HG03060 (cell line): Measurements from ENCODE around the gene WBP4.
"Not testable (repeated sequence)": the region's sequence is repeated elsewhere in the genome, so short reads cannot be mapped to it uniquely, and the experiment has no call there.

Experiments
- ATAC-seq: cut with Tn5 transposase; IDR thresholded peaks from one replicate; pipeline ENCODE4 v1.9.1; 2021; ENCODE audit warnings: low read depth, moderate number of reproducible peaks; ENCODE audit not compliant: unreplicated experiment

Gene WBP4

GRCh38 chr13:41075034-41075433 is 13.7 kb downstream of the WBP4 start:
- ATAC-seq, result no peak

DNA sequence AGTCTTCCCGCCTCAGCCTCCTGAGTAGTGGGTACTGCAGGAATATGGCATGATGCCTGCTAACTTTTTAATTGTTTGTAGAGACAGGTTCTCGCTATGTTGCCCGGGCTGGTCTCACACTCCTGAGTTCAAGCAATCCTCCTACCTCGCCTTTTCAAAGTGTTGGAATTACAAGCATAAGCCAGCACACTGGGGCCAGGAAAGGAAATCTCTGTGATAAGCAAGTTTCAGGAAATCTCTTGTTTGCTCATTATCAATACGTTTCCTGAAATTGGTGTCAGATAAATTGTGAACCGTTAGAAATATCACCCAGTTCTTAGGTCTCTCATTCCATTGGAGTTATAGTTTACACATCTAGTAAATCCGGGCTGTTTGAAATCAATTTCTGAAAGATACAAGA is 14.2 kb downstream of the WBP4 start:
- ATAC-seq, result no peak

GRCh38 chr13:41077475-41077874 is 16.2 kb downstream of the WBP4 start:
- ATAC-seq, result no peak

DNA sequence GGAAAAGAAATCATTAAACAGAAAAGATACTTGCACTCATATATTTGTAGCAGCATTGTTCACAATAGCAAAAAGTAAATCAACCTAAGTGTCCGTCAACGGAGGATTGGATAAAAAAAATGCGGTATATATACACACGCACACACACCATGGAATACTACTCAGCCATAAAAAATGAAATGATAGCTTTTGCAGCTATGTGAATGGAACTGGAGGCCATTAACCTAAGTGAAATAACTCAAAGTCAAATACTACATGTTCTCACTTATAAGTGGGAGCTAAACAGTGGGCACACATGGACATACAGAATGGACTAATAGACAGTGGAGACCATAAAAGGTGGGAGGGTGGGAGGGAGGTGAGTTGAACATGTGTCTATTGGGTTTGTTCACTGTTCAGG is 18.4 kb downstream of the WBP4 start:
- ATAC-seq, result no peak

- no peak for ATAC-seq
These were observed 24.8 kb downstream of the WBP4 start for GRCh38 chr13:41085961-41086585.

- not testable (repeated sequence) for ATAC-seq
These were observed 34.4 kb downstream of the WBP4 start for GRCh38 chr13:41095681-41096080.

- ATAC-seq, result no peak
These were observed 37.5 kb downstream of the WBP4 start for GRCh38 chr13:41098761-41099160.

DNA sequence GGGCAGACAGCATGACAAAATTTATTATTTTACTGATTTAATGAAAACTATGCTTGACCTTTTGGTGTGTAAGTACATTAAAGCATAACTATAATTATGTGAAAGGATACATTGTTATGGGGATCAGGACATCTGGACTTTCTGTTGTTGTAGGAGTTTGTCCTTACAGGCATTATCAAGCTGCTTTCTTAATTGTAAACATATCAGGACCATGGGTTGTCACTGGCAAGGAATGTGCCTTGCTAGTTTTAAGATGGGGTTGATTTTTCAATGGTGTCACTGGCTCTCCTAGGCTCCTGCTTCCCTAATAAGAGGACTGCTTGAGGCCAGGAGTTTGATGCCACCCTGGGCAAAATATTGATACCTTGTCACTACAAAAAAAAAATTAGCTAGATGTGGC is 38.7 kb downstream of the WBP4 start:
- ATAC-seq, result no peak

- ATAC-seq, result no peak
These were observed 45.8 kb downstream of the WBP4 start for GRCh38 chr13:41107104-41107571.

DNA sequence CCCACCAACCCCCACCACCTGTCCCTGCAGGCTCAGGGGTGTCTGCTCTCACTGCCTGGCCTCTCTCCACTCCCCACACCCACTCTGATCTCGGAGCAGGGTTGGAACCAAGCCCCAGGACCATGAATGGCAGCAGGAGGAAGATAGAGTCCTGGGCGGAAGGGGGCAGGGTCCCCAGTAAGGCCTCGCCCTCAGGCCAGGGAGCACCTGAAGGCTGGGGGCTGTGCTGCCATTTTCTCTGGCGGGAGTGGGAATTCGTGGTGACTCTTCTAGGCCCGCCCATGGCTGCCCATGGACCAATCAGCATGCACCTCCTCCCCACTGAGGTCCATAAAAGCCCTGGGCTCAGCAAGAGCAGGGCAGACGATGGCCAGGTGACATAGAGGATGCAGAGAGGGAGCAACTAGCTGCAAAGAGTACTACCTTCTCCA is 46.3 kb downstream of the WBP4 start:
- ATAC-seq, result no peak

DNA sequence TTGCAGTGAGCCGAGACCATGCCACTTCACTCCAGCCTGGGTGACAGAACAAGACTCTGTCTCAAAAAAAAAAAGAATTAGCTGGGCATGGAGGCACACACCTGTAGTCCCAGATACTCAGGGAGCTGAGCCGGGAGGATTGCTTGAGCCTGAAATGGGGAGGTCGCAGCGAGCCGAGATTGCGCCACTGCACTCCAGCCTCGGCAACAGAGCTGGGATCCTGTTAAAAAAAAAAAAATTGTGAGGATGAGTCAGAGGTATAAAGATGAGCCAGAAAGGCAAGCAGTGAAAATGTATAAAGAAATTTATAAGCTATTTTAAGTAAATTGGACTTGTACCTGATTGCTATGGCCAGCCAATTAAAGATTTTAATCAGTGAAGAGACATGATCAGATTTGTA is 50.1 kb downstream of the WBP4 start:
- ATAC-seq, result no peak

GRCh38 chr13:41117869-41118268 is 56.6 kb downstream of the WBP4 start:
- ATAC-seq, result no peak

- no peak for ATAC-seq
These were observed 61.5 kb downstream of the WBP4 start for GRCh38 chr13:41122838-41123237.

- no peak for ATAC-seq
These were observed 66.4 kb downstream of the WBP4 start for GRCh38 chr13:41127701-41128100.

GRCh38 chr13:41130356-41130755 is 69.0 kb downstream of the WBP4 start:
- no peak for ATAC-seq

GRCh38 chr13:41131189-41131588 is 69.9 kb downstream of the WBP4 start:
- not testable (repeated sequence) for ATAC-seq

DNA sequence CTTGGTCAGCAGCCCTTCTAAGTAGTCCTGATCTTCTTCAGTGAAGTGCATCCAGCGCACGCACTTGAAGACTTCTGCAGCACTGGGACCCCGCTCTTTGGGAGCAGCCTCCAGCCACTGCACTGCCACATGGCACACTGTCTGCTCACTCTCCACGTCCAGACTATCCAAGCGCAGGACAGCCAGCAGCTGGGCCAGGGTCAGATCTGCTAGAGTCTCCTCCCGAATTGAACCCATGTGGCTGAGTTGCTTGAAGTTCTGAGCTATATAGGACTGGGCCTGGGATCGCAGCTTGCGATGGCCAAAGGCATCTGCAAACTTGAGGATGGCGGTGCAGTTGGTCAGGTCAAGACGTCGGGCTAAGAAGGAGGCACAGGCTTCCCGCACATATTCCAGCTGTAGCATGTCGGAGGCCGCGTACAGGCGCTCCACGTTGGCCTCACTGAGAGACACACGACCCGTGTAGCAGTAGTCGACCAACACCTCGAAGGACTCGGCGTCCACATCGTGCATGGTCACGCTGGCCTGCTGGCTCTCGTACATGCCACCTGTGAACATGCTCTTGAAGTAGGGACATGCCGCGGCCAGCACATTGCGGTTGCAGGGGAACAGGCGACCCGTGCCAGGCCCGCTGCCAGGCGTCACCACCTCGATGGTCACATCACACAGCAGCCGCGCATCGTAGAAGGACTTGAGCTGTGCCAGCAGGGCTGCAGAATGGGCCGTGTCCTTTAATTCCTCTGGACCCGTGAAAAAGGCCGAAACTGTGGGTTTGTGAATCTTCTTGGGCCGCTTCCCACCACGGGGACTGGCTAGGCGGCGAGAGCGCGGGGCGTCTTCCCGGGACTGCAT is 70.6 kb downstream of the WBP4 start:
- not testable (repeated sequence) for ATAC-seq

DNA sequence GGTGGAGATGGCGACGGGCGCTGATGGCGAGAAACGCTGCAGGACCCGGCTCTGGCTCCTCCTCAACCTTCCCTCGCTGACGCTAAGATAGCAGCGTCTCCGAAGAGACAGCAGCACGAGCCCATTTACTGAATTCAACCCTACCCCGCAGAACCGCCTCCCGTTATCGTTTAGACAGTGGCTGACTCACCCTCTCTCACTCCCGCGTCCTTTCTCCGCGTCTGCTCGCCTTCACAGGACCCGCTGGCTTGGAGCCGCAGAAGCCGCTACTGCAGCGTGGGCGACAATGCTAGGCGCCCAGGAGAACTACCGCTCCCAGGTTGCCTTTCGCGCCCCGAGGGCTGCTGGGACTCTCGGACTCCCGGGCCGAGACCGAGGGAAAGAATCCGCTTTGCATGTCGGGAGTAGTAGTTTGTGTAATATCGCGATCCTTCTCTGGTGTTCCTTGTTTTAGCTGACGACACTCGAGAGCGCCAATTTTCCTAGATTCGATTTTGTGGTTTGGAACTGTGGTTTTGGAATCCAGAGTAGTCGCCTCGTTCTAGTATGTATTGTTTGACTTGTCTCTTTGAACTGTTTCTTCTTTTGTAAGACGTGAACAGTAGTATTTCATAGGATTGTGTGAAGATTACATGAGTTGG is 71.3 kb downstream of the WBP4 start, which contains the start of gene KBTBD6:
Gene KBTBD6, minus strand, starts transcription at position 291 of the 641 bp plus-strand sequence. CDS start 291 bp downstream, outside the sequence.
- peak; percentile 95 for ATAC-seq
